HCT116 (cell line): ENCODE data around the gene ONECUT3. TPM values are rescaled to one million over a fixed set of nuclear protein-coding genes. Genes with fewer than 3 reads are reported as not detected.
A peak's percentile ranks its signal among the peaks of the same experiment; 100 is the strongest.
"Not testable (repeated sequence)": the region's sequence is repeated elsewhere in the genome, so short reads cannot be mapped to it uniquely, and the experiment has no call there.

Experiments used
- ATAC-seq: fragments of 200-7000 bp; cut with Tn5 transposase; 2 replicates; pipeline ENCODE4 v1.9.1; 2020; ENCODE audit warnings: mild to moderate bottlenecking, moderate library complexity
- BruUV-seq: library from RNA; stranded (reverse); fragments of 400-500 nt; replicated peaks from 2 replicates; lab custom pipeline; 2021; lab: Mats Ljungman, UMichigan
- CTCF ChIA-PET: fragments of 300-600 bp; sonication (Branson Sonifier 250); formaldehyde crosslinking; loops from one replicate; lab custom pipeline; 2021; ENCODE audit warnings: antibody characterized with exemption; lab: Charles Lee
- POLR2A ChIA-PET: fragments of 300-600, 350-600 bp; sonication (Branson Sonifier 250); formaldehyde crosslinking; loops from one replicate; lab custom pipeline; 2021; ENCODE audit warnings: antibody characterized with exemption; lab: Charles Lee
- RAD21 ChIA-PET, 2 experiments: fragments of 300-600 bp; sonication (Branson Sonifier 250); formaldehyde crosslinking; loops; one replicate each; lab custom pipeline; 2023; ENCODE audit warnings: low total read pairs in 2 of 2; ENCODE audit not compliant: uncharacterized antibody in 2 of 2, unreplicated experiment in 2 of 2, low non-redundant PET in 1 of 2; lab: Charles Lee
- DNase-seq: peaks from one replicate; pipeline ENCODE4 v3.0.0-alpha.2; 2010; ENCODE audit warnings: low read depth, low spot score
- H2AFZ ChIP-seq: fragments of 200-600 bp; shearing (Covaris generic), sonication (generic); 2 replicates; pipeline ENCODE4 v1.6.1; 2017; ENCODE audit warnings: low read depth, mixed run types, mixed read lengths, antibody characterized with exemption, low read length; ENCODE audit not compliant: poor library complexity, severe bottlenecking
- H3K27ac ChIP-seq: 2 replicates; pipeline ENCODE4 v1.5.1; 2012; ENCODE audit warnings: low read depth, low read length
- H3K27me3 ChIP-seq: fragments of 200-600 bp; sonication (generic); 2 replicates; pipeline ENCODE4 v1.6.1; 2016; ENCODE audit warnings: mixed run types, low read length, mixed read lengths; ENCODE audit not compliant: insufficient read depth
- H3K36me3 ChIP-seq, 2 experiments: fragments of 200-500 bp in 1 of 2; fragments of 200-600 bp in 1 of 2; sonication (Bioruptor generic) in 1 of 2; sonication (generic) in 1 of 2; 2 replicates each; pipeline versions ENCODE4 v1.5.1 to v1.6.1; 2014 to 2016; ENCODE audit warnings: low read length in 2 of 2, inconsistent platforms in 1 of 2, mixed read lengths in 1 of 2, mixed run types in 1 of 2; ENCODE audit not compliant: insufficient read depth in 2 of 2, control insufficient read depth in 1 of 2
- H3K4me1 ChIP-seq, 2 experiments: fragments of 200-600 bp in 1 of 2; sonication (generic) in 1 of 2; 2 replicates each; pipeline versions ENCODE4 v1.5.1 to v1.6.1; 2012 to 2017; ENCODE audit warnings: low read length in 2 of 2, inconsistent platforms in 1 of 2, mild to moderate bottlenecking in 1 of 2, mixed read lengths in 1 of 2, mixed run types in 1 of 2, moderate library complexity in 1 of 2; ENCODE audit not compliant: insufficient read depth in 2 of 2, control insufficient read depth in 1 of 2
- H3K4me2 ChIP-seq: fragments of 200-600 bp; sonication (generic); 2 replicates; pipeline ENCODE4 v1.6.1; 2017; ENCODE audit warnings: mixed run types, low read length, mixed read lengths
- H3K4me3 ChIP-seq, 2 experiments: fragments of 200-600 bp in 1 of 2; sonication (generic) in 1 of 2; replicated peaks in 1 of 2; 2 replicates each; pipeline ENCODE4 v1.5.1; 2011 to 2016; ENCODE audit warnings: low read length in 2 of 2, control low read depth in 1 of 2, low read depth in 1 of 2, mild to moderate bottlenecking in 1 of 2, mixed read lengths in 1 of 2, mixed run types in 1 of 2
- H3K79me2 ChIP-seq: fragments of 200-600 bp; sonication (generic); 2 replicates; pipeline ENCODE4 v1.6.1; 2017; ENCODE audit warnings: mild to moderate bottlenecking, mixed run types, low read length, moderate library complexity, mixed read lengths; ENCODE audit not compliant: insufficient read depth
- H3K9ac ChIP-seq: fragments of 200-600 bp; sonication (generic); 2 replicates; pipeline ENCODE4 v1.6.1; 2016; ENCODE audit warnings: low read length, mixed read lengths
- H3K9me2 ChIP-seq: fragments of 200-600 bp; sonication (generic), shearing (Covaris generic); 2 replicates; pipeline ENCODE4 v1.6.1; 2017; ENCODE audit warnings: mixed run types, mild to moderate bottlenecking, moderate library complexity; ENCODE audit not compliant: insufficient read depth
- H3K9me3 ChIP-seq, 2 experiments: fragments of 200-500 bp in 1 of 2; fragments of 200-600 bp in 1 of 2; sonication (Bioruptor generic) in 1 of 2; sonication (generic) in 1 of 2; 2 replicates each; pipeline ENCODE4 v1.6.1; 2014 to 2017; ENCODE audit warnings: low read length in 2 of 2, mixed read lengths in 2 of 2, inconsistent platforms in 1 of 2, low read depth in 1 of 2, mild to moderate bottlenecking in 1 of 2, mixed run types in 1 of 2, moderate library complexity in 1 of 2; ENCODE audit not compliant: control insufficient read depth in 1 of 2, insufficient read depth in 1 of 2
- H4K20me1 ChIP-seq: fragments of 200-600 bp; sonication (generic), shearing (Covaris generic); 2 replicates; pipeline ENCODE4 v1.6.1; 2017; ENCODE audit warnings: mixed run types, mild to moderate bottlenecking, moderate library complexity; ENCODE audit not compliant: insufficient read depth
- RAD21 ChIP-seq: IDR thresholded peaks from 2 replicates; pipeline ENCODE4 v1.6.1; 2012; ENCODE audit warnings: low read depth, mild to moderate bottlenecking
- YY1 ChIP-seq: IDR thresholded peaks from 2 replicates; pipeline ENCODE4 v1.6.1; 2011; ENCODE audit warnings: low read length, low read depth, moderate library complexity, mild to moderate bottlenecking; ENCODE audit not compliant: insufficient replicate concordance; ENCODE audit errors: extremely low read depth
- intact Hi-C: fragments of 100-400 bp; cut with micrococcal nuclease; formaldehyde crosslinking; loops from 2 replicates; pipeline ENCODE4 v1.10.0; 2022
- total RNA-seq: library from RNA; stranded (reverse); gene quantifications from one replicate; pipeline ENCODE4 v1.2.1, GENCODE V29; 2021; ENCODE audit not compliant: unreplicated experiment

Gene ONECUT3
- total RNA-seq, 1 experiment from 2014 or later, result 22.1 TPM

- Histone ChIP-seq H4K20me1 (no peaks in the 10 kb centered on the region), H3K9ac (no peak overlapping the region; the same call in 1 of the 2 replicates), H3K36me3 (no peaks in the 10 kb centered on the region; a peak in 1 of 4 replicates), H3K4me3 (no peak overlapping the region; a peak in 1 of 4 replicates), H3K9me2 (no peaks in the 10 kb centered on the region), H3K27ac (peak overlapping the region; percentile 14; the same call in 1 of the 2 replicates), H3K4me2 (peak overlapping the region; percentile 91), H3K79me2 (no peaks in the 10 kb centered on the region), H3K27me3 (no peaks in the 10 kb centered on the region), H3K9me3 (no peaks in the 10 kb centered on the region), H3K4me1 (peaks cover 5 to 25% of the 10 kb centered on the region in 2 experiments), H2AFZ (peak overlapping the region; percentile 92)
- CTCF ChIA-PET, result interaction anchor here (1.0 to 3.4 kb wide), 7 partner anchors 9 to 552 kb away, joined by 3 to 29 read pairs (median 4); partner anchors contain the start of gene ATP8B3
- BruUV-seq, result no TSS peak
- DNase-seq (no peak), ATAC-seq (no peak)
- POLR2A ChIA-PET, result no interaction called here
- TF ChIP-seq RAD21 (no peak), YY1 (no peak)
- intact Hi-C loops, result no loop called here
- RAD21 ChIA-PET, result interaction anchor here (1.1 to 1.3 kb wide), 3 partner anchors 15 to 124 kb away, joined by 3 to 4 read pairs (median 4); no protein-coding TSS in a partner anchor
Measured at GRCh38 chr19:1796395-1797142, 43.3 kb downstream of the ONECUT3 start.

- H2AFZ ChIP-seq, H3K9me2 ChIP-seq, H3K79me2 ChIP-seq, RAD21 ChIA-PET, H3K36me3 ChIP-seq, ATAC-seq, H3K9ac ChIP-seq, H3K27me3 ChIP-seq, H3K4me3 ChIP-seq, BruUV-seq, intact Hi-C loops, H4K20me1 ChIP-seq, H3K4me2 ChIP-seq, DNase-seq, H3K9me3 ChIP-seq, POLR2A ChIA-PET, H3K27ac ChIP-seq: not testable (repeated sequence)
- CTCF ChIA-PET, result interaction anchor here (1.0 to 3.4 kb wide), 2 partner anchors 16 to 125 kb away, joined by 3 to 29 read pairs; no protein-coding TSS in a partner anchor
- H3K4me1 ChIP-seq, result peaks cover 5 to 25% of the 10 kb centered on the region in 2 experiments
Measured at GRCh38 chr19:1797313-1797712, 44.0 kb downstream of the ONECUT3 start.
